Vagina (tissue), 2 donors: ENCODE measurements around the gene RILPL1.
"Not testable (repeated sequence)": the region's sequence is repeated elsewhere in the genome, so short reads cannot be mapped to it uniquely, and the experiment has no call there.

Experiments
- CTCF ChIP-seq, 3 experiments: fragments of 450-650 bp in 2 of 3; fragments of 200-600 bp in 1 of 3; sonication (generic) in 1 of 3; IDR thresholded peaks; one replicate each; pipeline ENCODE4 v1.5.1; 2017 to 2019; ENCODE audit warnings: antibody characterized with exemption in 3 of 3, mild to moderate bottlenecking in 2 of 3, moderate library complexity in 2 of 3
- POLR2A ChIP-seq, 2 donors: fragments of 450-650 bp; IDR thresholded peaks; one replicate each; pipeline ENCODE4 v1.6.1; 2017; ENCODE audit warnings: antibody characterized with exemption in 2 of 2, mild to moderate bottlenecking in 2 of 2, moderate library complexity in 2 of 2

GRCh38 chr12:123535952-123536351, 2.4 kb upstream of the RILPL1 start:
- TF ChIP-seq CTCF, POLR2A (IDR thresholded peaks at IDR 0.05): not testable (repeated sequence)
